HFF-Myc (cell line): ENCODE measurements around the gene ATP6V1F.
A peak's percentile ranks its signal among the peaks of the same experiment; 100 is the strongest.

Source experiments
- DNase-seq: peaks from one replicate; pipeline ENCODE4 v3.0.0-alpha.2; 2011; ENCODE audit warnings: low read depth; ENCODE audit errors: extremely low read depth
- H3K4me3 ChIP-seq: replicated peaks from 2 replicates; pipeline ENCODE4 v1.5.1; 2011; ENCODE audit warnings: low read depth, mild to moderate bottlenecking, control low read depth, low read length
- TF ChIP-seq, protein P1 (sequence below): IDR thresholded peaks from 2 replicates; pipeline ENCODE4 v1.5.1; 2012; ENCODE audit warnings: mild to moderate bottlenecking, low read depth, low read length, control low read depth; ENCODE audit errors: missing control alignments

The ATP6V1F gene

DNA sequence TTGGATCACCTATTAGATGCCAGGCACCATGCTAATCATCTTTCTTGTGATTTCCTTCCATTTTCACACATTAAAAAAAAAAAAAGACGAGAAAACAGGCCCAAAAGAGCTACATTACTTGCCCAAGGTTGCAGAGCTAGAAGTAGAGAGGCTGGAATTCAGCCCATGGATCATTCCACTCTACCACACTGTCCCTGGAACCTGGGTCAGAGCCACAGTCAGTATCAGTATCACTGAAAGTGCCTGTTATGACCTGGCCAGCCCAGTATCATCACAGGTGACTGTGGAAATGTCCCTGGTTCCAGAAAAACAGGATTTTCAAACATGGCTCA, 35.8 kb upstream of the ATP6V1F start:
- DNase-seq, result no peak
- H3K4me3 ChIP-seq, result no peak overlapping the region
- TF ChIP-seq, protein P1, sequence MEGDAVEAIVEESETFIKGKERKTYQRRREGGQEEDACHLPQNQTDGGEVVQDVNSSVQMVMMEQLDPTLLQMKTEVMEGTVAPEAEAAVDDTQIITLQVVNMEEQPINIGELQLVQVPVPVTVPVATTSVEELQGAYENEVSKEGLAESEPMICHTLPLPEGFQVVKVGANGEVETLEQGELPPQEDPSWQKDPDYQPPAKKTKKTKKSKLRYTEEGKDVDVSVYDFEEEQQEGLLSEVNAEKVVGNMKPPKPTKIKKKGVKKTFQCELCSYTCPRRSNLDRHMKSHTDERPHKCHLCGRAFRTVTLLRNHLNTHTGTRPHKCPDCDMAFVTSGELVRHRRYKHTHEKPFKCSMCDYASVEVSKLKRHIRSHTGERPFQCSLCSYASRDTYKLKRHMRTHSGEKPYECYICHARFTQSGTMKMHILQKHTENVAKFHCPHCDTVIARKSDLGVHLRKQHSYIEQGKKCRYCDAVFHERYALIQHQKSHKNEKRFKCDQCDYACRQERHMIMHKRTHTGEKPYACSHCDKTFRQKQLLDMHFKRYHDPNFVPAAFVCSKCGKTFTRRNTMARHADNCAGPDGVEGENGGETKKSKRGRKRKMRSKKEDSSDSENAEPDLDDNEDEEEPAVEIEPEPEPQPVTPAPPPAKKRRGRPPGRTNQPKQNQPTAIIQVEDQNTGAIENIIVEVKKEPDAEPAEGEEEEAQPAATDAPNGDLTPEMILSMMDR, result no peak

- no peak for DNase-seq
- TF ChIP-seq, protein P1, result no peak
These were observed 35.3 kb upstream of the ATP6V1F start for GRCh38 chr7:128827248-128827958.

DNA sequence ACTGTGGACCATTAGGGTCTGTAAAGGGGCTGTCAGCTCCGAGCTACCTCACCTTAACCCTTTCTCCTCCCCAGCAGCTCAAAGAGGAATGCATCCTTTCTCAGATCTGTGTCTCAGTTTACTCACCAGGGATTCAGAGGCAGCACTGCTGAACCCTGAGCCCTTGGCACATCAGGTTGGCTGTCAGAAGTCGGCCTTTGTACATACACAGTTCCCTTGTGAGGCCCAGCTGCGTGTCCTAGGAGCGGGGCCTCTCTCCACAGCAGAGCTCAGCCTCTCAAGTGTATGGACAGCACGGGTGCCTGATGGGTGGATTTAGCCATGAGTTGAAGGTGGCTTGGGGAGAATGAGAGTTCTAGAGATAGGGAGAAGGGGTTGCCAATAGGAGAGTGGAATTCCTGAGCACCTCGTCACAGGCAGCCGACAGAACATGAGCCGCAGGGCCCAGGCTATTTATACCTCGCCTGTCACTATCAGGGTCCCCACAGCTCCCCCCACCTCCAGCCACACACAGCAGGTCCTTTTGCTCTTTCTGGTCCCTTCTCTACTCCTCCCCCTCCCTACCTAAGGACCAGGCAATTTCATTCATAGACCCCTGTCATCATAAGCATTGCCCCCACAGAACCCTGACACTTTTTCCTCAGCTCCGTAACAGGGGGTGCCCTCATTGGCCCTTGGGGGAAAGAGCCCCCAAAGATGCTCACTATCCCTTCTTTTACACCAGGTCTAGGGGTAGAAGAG, 34.5 kb upstream of the ATP6V1F start:
- TF ChIP-seq, protein P1, result no peak
- no peak overlapping the region for H3K4me3 ChIP-seq

More at GRCh38 chr7:128827248-128827958, 35.3 kb upstream of the ATP6V1F start:
- H3K4me3 ChIP-seq, result no peak overlapping the region

DNA sequence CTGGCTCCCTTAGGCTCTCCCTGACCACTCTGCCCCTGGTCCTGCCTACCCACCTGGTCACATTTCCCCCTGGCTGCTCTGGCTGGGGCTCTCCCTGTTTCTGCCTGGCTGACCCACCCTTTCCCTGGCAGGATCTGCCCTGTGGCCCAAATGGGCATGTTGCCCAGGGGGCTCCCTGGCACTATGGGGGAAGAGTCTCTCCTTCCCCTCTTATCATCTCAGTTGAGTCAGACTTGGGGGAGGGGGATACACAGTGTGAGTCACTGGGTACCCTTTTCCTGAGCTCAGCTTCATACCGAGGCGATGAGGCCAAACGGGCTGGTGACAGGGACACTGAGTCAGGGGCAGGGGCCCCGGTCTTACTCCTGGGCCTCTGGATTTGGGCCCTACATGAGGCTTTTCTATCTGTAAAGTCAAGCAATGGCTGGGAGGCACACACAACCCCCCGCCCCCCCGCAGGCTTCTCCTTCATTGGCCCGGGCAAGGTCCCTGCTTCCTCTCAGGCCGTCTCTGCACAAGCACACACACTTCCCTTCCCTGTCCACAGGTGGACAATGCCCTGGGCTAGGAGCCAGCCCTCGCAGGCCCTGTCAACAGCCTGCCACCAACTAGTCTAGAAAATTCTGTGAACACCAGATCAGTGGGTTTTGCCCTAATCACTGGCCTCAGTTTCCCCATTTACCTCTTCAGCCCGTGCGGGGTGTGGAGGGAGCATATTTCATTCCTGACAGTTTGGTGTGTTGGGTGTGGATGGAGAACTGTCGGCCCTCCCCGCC, 33.1 kb upstream of the ATP6V1F start:
- TF ChIP-seq, protein P1, result no peak
- peak overlapping the region; percentile 93 for H3K4me3 ChIP-seq
- DNase-seq, result no peak

More for the DNA sequence above, 34.5 kb upstream of the ATP6V1F start:
- no peak for DNase-seq

DNA sequence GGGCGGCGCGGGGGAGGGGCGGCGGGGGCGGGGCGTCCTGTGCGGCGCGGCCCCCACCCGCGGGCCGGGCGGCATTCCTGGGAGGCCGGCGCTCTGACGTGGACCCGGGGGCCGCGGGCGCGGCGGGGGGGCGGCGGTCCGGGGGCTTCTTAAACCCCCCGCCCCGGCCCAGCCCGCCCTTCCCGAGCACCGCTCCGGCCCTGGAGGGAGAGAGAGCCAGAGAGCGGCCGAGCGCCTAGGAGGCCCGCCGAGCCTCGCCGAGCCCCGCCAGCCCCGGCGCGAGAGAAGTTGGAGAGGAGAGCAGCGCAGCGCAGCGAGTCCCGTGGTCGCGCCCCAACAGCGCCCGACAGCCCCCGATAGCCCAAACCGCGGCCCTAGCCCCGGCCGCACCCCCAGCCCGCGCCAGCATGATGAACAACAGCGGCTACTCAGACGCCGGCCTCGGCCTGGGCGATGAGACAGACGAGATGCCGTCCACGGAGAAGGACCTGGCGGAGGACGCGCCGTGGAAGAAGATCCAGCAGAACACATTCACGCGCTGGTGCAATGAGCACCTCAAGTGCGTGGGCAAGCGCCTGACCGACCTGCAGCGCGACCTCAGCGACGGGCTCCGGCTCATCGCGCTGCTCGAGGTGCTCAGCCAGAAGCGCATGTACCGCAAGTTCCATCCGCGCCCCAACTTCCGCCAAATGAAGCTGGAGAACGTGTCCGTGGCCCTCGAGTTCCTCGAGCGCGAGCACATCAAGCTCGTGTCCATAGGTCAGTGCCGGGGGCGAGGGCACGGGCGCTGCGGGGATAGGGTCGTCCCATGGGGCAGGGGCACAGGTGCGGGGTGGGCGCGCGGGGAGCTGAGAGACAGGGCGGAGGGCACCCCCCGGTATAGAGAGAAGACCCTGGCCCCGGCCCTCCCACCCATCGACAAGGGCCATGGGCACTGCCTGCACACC, 32.2 kb upstream of the ATP6V1F start, which contains the start of gene FLNC:
Gene FLNC (plus strand): TSS at position 176 of the 947 bp plus-strand sequence. CDS start 232 bp downstream, at position 408.
- TF ChIP-seq, protein P1, result no peak
- no peak for DNase-seq
- H3K4me3 ChIP-seq, result peak within 1 kb of the TSS; percentile 93
